DMS 273 treated with DMSO at 0.1 percent for 48 hours (cell line): ENCODE results near the gene HSP90B1.
A peak's percentile ranks its signal among the peaks of the same experiment; 100 is the strongest.

ENCODE experiments used
- DNase-seq: peaks from one replicate; lab custom pipeline; 2025; lab: John Stamatoyannopoulos, UW

The HSP90B1 gene

DNA sequence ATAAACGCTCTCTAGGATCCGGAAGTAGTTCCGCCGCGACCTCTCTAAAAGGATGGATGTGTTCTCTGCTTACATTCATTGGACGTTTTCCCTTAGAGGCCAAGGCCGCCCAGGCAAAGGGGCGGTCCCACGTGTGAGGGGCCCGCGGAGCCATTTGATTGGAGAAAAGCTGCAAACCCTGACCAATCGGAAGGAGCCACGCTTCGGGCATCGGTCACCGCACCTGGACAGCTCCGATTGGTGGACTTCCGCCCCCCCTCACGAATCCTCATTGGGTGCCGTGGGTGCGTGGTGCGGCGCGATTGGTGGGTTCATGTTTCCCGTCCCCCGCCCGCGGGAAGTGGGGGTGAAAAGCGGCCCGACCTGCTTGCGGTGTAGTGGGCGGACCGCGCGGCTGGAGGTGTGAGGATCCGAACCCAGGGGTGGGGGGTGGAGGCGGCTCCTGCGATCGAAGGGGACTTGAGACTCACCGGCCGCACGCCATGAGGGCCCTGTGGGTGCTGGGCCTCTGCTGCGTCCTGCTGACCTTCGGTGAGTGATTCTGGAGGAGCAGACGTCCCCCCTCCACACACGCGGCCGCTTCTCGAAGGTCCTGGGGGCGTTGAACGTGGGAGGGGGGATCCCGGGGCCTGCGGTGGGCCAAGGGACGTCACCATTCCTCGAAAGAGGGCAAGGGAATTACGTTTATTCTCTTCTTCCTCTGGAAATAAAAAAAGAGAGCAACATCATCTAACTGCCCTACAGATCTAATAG lies at the start of gene HSP90B1:
Gene HSP90B1 (plus strand): TSS at position 377 of the 753 bp plus-strand sequence. CDS start 106 bp downstream, at position 483.
- peak; percentile 96 for DNase-seq

DNA sequence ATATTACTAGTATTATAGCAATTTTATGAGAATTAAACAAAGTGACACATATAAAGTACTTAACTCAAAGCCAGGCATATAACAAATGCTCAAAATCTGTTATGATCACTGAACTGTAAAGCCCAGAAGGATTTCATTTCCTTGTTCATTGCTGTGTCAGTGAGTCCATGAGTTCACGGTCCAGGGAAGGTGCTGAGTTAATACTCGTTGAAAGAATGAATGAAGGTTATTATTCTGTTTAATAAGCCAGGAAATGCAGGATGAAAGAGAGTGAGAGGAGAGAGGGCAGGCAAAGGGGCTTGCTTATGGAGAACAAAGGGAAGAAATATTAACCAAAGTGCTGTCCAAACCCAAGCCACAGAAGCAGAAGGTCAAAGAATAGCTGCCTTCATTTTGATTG lies 48.9 kb upstream of the HSP90B1 start:
- no peak for DNase-seq

DNA sequence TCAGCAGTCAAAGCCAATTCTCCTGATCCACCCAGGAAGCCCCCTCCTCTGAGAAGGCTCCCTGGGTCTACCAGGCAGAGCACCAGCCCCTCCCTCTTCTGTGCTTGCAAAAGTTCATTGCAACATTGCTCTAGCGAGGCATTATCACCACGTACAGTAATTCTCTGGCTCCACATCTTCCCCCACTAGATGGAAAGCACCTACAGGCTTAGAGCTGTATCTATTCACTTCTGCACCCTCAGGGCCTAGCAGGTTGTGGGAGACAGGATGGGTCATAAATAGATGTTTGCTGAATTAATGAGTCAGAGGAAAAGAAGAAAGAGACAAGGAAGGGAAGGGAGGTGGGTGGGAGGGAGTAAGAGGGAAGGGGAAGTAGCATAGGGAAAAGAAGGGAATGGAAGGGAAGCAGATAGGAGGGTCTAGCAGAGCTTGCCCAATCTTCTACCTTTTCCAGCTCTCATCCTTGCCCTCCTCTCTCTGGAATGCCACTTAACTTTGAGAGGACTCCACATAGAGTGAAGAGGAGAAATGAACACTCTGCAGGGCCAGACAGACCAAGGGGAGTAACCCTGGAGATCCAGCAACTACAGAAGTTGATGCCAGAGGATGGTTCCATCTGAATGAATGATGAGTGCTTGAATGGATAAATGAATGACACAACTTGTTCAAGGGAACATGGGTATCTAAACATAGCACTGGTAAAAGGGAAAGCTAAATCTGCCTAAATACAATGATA lies 47.2 kb upstream of the HSP90B1 start:
- no peak for DNase-seq

DNA sequence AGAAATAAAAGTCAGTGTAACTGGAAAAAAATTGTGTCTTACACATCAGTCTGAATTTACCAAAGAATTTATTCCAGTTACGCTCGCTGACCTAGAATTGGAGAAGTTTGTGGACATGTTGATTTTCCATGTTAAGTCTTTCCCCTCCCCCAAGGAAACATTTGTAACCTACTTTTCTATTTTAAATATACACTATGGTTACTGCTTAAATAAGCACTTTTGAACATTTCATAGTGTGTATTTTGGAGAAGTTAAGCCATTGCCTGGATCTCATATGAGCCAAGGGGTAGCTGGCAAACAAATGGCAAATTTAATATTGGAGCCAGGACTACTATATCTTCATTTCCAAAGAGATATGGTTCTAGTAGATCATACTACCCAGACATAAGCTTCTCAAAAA lies 46.3 kb upstream of the HSP90B1 start:
- no peak for DNase-seq

DNA sequence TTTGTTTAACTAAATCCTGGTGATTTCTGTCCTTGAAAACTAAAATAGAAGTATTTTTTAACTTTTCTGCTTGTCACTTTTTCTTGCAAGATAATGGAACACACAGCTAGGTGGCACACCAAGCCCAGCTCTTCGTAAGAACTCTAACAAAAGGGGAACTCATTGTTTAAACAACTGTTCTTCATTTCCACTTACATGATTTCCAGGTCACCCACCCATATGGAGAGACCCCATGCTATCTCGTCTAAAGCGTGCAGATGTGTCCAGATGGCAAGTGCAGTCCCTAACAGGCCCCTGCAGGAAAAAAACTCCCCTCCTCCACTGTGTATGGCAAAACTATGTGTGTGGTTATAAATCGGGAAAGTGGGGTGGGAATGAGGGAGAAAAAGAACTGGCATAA lies 45.9 kb upstream of the HSP90B1 start:
- DNase-seq, result peak; percentile 14

DNA sequence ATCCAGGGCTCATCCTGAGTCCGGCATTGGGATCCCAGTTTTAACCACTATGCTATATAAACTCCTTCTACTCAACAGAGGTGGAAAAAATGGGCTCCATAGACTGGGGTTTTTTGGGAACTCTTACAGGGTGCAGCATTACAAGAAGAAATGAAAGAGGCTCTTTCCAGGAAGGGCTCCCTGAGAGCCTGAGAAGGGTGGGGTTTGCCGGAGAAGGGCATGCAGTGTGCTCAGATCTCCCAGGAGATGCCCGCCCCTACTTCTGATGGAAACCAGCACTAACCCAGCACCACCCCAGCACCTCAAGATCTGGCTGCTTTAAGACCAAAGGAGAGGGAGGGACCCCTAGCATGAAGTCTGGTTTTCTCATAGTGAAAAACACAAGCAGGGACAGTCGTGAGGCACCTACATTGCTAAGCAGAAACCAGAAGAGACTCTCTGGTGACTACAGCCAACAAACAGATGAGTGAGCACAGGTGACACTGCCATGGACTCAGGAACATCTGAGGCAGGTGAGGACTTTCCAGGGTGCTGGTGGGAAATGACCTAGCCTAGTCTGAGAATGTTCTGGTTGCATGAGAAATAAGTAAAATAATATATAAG lies 43.9 kb upstream of the HSP90B1 start:
- DNase-seq, result no peak

DNA sequence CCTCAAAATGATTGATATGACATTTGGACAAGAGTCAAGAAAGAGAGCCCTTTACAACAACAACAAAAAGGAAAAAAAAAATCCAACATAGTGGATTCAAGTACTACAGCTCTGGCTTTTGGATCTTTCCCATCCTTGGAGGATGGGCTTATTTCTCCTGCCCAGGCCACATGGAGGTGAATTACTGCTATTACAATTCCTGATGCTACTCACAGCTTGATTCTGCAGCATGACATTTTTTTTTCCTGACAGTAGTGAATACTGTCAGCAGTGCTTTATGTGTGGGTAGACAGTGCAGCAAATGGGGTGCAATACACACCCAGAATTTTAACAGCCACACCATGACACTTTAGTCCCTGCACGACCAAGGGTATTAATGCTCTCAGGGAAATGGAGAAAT lies 42.5 kb upstream of the HSP90B1 start:
- DNase-seq, result no peak

DNA sequence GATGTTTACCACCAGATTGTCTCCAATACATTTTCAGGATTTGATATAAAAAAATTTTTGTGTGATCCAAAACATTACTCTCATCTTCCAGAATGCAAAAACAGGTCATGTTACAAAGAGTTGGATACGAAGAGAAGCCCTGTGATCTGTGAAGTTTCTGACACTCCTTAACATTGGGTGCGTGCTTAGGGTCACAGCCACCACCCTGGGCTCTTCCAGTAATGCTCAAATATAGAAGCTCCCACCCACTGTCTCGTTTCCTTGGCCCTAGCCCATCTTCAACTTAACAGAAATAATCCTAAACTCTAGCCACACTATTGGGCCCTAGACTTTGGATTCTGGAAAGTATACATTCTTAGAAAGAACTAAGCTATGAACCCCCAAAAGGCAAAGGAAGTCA lies 32.9 kb upstream of the HSP90B1 start:
- DNase-seq, result no peak

DNA sequence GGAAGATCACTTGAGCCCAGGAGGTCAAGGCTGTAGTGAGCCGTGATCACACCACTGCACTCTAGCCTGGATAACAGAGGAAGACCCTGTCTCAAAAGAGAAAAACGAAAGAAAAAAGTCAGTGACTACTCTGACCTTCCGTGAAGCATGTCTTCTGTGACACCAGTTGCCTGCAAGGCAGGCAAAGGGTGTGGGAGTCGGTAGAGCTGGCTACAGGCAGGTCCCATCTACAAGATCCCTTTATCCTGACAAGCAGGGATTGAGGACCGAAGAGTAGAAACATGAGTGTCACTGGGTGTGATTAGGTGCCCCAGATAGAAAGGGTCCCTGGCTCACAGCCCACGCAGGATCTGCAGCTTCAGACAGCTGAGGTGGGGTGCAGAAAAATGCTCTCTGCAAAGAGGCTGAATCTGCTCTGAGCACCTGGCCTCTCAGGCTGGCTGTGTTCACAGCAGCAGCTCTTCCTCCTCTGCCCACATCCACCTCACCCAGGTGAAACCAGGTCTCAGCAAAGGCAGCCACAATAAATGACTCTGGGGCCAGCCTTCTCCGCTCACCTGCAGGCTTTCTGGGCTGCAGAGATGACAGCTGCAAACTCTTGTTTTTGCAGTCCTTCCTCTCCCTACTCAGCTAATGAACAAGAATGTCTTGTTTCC lies 28.6 kb upstream of the HSP90B1 start:
- DNase-seq, result no peak

DNA sequence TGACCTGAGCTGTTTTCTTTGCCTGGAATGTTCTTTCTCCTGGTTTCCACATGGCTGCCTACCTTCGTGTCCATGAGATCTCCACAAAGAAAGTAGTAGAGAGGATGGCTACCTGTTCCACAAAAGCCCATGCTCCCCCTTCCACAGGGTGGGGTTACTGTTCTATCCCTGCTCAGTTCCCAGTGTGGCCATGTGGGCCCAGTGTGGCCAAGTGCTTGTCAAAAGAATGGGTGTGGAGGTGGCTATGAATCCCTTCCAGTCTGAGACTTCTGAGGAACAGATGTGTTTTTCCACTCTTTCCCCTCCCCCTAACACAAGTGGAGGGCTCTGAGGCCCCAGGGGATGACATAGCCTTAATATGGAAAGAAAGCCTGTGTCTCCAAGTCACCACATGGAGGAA lies 26.2 kb upstream of the HSP90B1 start:
- no peak for DNase-seq

DNA sequence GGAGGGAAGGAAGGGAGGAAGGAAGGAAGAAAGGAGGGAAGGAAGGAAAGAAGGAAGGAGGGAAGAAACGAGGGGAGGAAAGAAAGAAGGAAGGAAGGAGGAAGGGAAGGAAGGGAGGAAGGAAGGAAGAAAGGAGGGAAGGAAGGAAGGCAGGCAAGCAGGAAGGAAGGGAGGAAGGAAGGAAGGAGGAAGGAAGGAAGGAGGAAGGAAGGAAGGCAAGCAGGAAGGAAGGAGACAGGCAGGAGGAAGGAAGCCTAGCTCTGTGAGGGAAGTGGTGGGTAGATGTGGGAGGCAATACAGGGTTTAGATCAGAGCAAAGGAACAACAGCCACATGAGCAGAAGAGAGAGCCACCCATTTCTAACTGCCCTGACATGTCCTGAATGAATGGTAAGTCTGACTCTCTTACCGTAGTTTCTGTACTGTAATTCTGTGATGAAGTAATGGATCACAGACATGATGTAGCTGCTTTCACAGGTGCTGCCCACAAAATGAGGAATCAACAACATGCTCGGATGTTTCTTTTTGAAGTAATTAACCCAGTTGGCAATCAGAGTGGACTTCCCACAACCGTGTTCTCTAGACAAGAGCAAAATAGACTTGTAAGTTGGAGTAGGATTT lies 24.4 kb upstream of the HSP90B1 start:
- DNase-seq, result no peak

DNA sequence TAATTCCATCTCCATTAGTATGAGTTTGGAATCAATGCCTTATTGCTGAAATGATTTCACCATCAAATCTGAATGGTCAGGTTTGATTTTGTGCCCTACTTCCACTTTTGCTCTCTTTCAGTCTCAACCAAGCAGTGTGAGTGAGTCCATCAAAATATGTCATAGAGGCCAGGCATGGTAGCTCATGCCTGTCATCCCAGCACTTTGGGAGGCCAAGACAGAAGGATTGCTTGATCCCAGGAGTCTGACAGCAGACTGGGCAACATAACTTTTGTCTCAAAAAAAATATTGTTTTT lies 22.0 kb upstream of the HSP90B1 start:
- DNase-seq, result no peak

DNA sequence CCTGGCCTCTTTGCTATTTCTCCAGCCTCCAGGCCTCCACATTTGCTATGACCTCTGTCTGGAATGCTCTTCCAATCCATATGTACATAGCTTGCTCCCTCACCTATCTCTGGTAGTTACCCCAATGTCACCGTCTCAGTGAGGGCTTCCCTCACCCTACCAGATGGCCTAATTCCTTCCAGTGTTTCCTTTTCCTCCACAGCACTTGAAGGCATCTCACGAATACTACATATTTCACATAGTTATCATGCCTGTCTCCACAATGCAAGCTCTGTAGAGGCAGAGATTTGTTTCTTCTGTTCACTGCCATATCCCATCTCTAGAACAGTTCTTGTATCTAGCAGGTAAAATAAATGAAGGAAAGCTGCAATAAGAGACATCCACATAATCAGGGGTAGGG lies 21.3 kb upstream of the HSP90B1 start:
- DNase-seq, result no peak

DNA sequence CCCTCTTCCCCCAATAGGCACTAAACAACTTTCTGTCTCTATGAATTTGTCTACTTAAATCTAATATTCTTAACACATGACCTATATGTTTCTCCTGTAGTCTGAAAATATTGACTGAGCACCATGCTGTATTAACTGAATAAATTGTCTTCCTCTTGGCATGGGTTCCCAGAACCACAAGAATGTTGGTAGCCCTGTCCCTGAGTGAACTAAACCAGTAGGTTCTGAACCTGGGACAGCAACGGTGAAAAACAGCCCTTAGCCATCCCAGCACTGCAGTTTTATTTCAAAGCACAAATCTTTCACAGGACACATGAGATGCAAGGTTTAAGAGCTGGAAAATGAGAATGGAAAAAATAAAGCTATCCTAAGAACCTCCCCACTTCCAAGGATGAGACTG lies 20.4 kb upstream of the HSP90B1 start:
- DNase-seq, result no peak

DNA sequence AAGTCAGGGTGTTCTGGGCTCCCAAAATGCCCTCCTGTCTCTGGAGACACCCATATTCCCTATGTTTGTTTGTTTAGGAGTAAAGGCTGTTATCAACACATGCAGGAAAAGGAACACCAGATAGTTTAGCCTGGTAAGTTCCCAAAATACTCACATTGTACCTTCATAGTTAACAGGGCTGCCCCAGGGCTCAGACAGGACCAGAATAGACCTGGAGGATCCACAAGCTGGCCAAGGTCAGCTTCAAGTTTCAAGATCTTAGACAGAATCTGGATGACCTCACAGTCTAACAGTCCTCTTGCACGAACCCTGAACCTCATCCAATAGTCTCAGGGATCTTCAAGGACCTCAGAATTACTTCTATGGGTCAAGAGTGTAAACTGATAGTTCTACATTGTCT lies 18.1 kb upstream of the HSP90B1 start:
- no peak for DNase-seq

DNA sequence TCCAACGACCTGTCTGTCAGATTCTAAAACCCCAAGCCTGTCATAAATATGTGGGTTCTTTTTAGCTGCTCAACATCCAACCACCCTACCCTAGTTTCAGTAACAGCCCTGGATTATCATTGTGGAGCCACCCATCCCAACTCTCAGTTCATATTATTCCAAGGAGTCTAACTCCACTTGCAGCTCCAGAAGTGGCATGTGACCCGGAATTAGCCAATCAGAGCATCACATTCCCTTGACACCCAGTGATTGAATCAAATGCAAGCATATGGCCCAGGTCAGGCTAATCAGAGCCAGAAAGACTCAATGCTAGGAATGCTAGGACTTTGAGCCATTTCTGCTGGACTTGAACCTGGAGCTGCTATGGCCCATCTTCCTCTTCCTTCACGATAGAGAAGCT lies 17.1 kb upstream of the HSP90B1 start:
- no peak for DNase-seq

DNA sequence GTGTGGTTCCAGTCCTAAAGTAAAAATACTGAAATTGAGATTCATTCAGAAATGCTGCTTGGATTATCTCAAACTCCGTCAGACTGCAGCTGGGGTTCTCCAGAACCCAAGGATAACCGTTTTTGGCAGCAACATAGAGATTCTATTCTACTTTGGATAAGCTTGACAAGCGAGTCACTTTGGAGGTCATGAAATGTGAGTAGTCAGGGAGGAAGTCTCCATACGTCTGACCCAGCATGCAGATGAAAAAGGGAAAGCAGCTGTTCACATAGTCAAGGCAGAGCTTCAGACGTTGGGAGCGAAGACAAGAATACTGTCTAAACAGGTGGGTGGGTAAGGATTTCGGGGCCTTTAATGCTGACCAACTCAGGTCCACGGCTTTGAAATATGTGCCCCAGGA lies 14.9 kb upstream of the HSP90B1 start:
- DNase-seq, result no peak

DNA sequence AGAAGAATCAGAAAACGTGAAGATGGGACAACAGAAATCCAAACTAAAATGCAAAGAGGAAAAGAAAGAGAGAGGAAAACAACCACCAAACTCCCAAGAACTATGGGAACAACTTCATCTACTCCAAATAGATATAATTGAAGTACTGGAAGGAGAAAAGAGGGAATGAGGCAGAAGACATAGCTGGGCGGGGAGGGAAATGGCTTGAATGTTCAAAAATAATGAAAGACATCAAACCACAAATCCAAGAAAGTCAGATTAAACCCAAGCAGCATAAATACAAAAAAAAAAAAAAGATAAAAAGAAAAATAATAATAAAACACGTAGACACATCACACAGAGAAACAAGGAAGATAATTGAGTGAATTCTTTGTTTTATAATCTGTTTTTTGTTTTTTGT lies 12.3 kb upstream of the HSP90B1 start:
- DNase-seq, result no peak

DNA sequence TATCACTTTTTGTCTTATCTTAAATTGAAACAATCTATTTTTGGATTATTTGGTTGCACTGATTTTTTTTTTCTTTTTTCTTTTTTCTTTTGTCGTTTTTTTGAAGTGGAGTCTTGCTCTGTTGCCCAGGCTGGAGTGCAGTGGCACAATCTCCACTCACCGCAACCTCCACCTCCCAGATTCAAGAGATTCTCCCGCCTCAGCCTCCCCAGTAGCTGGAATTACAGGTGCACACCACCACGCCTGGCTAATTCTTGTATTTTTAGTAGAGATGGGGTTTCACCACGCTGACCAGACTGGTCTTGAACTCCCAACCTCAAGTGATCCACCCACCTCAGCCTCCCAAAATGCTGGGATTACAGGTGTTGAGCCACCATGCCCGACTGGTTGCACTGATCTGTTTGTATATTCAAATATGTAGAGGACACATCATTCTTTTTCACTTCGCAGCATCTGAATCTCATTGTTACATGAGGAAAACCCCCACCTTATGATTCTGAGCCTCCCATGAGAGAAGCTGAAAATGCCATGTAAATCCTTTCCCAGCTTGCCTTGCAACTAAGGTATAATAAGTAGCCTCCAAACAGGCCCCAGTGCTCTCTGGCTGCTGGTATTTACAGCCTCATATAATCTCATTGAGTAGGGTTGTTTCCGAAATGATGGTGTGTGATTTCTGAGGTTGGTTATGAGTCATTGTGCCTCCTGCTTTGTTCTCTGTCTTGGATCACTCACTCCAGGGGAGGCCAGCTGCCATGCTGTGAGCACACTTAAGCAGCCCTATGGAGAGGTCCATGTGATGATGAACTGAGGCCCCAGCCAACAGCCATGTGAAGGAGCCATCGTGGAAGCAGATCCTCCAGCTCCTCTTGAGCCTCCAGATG lies 5.2 kb upstream of the HSP90B1 start:
- no peak for DNase-seq

DNA sequence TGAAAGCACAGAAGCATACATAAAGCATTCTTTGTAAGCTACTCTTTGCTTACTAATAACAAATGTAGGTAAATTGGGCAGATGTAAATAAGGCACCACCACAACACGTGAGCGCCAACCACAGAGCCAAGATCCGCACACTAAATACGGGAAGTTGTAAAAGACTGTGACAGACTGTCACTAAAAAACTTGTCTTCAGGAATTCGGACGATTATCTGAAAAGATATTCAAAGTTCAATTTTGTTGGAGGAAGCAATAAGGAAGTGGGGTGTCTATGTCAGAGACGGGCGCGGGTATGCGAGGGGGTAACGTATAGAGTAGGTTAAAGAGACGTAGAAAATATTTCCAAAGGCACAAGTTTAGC lies 1.5 kb upstream of the HSP90B1 start:
- no peak for DNase-seq

DNA sequence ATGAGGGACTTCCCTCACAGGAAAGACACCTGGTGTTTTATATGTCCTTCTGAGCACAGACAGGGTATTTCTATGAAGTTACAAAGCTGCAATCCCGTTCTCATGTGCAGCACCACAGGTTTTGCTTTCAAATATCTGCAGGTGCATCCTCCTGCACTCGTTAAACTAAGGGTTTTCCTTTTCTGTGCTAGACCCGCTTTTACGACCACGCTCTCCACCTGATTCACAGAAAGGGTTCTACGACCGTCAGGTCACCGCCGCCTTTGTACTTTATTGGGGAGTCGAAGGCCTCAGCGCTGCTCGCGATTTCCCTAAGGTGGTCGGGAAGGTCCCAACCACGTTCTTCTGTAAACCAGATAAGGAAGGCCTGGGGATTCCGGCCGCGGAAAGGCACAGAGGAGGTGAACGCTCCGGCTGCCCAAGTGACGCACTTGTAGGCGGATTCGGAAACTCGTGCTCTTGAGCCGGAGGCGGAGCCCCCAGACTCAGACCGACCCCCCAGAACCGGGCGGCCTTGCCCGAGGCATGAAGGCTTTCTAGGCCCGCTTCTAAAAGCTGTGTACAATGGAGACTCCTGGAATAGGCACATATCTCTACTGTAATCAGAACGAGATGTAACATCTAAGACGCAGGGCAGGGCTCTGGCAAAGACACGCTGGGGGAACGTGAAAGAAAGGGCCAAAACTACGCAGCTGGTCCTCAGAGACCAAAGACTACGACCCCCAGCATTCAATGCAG lies 995 bp upstream of the HSP90B1 start:
- no peak for DNase-seq
